IMR-90 (cell line): ENCODE data around the gene PLXNA1.

ENCODE experiments used
- POLR2A ChIP-seq: IDR thresholded peaks from 2 replicates; pipeline ENCODE4 v1.6.1; 2012; ENCODE audit warnings: mild to moderate bottlenecking, low read depth, low read length
- RFX5 ChIP-seq: IDR thresholded peaks from 2 replicates; pipeline ENCODE4 v1.8.0; 2012; ENCODE audit warnings: low read depth, mild to moderate bottlenecking, low read length, moderate library complexity

- TF ChIP-seq RFX5 (no peak), POLR2A (no peak)
Observed at GRCh38 chr3:126969586-126969985, 13.3 kb upstream of the PLXNA1 start.
